ENCODE data around the gene TCF4.

Gene TCF4

GRCh38 chr18:55236150-55236931 is 351.7 kb downstream of the TCF4 start:
- DNase-seq (ENCODE audit: low read depth in 2 of 2) = no peak

GRCh38 chr18:55235094-55235461 is 352.9 kb downstream of the TCF4 start:
- DNase-seq (ENCODE audit: low read depth in 2 of 2) = no peak

- peak in 1 of 2 donors; percentile 13 for DNase-seq (ENCODE audit: low read depth in 2 of 2)
Observed at GRCh38 chr18:55234366-55235093, 353.5 kb downstream of the TCF4 start.

GRCh38 chr18:55233857-55234256 is 354.1 kb downstream of the TCF4 start:
- DNase-seq (ENCODE audit: low read depth in 2 of 2) = no peak

GRCh38 chr18:55232506-55232905 is 355.5 kb downstream of the TCF4 start:
- DNase-seq (ENCODE audit: low read depth in 2 of 2) = no peak

- DNase-seq (ENCODE audit: low read depth in 2 of 2) = no peak
Observed at GRCh38 chr18:55229682-55230081, 358.3 kb downstream of the TCF4 start.

GRCh38 chr18:55228707-55229106 is 359.3 kb downstream of the TCF4 start:
- no peak for DNase-seq (ENCODE audit: low read depth in 2 of 2)

- DNase-seq (ENCODE audit: low read depth in 2 of 2) = no peak
Observed at GRCh38 chr18:55228191-55228590, 359.8 kb downstream of the TCF4 start.

- DNase-seq (ENCODE audit: low read depth in 2 of 2) = no peak
Observed at GRCh38 chr18:55227771-55228170, 360.2 kb downstream of the TCF4 start.

- no peak for DNase-seq (ENCODE audit: low read depth in 2 of 2)
Observed at GRCh38 chr18:55226044-55226443, 361.9 kb downstream of the TCF4 start.

GRCh38 chr18:55224086-55224625 is 363.8 kb downstream of the TCF4 start:
- DNase-seq (ENCODE audit: low read depth in 2 of 2) = no peak

- no peak for DNase-seq (ENCODE audit: low read depth in 2 of 2)
Observed at GRCh38 chr18:55221622-55222021, 366.4 kb downstream of the TCF4 start.

GRCh38 chr18:55220523-55220922 is 367.5 kb downstream of the TCF4 start:
- DNase-seq (ENCODE audit: low read depth in 2 of 2) = no peak

GRCh38 chr18:55219823-55220222 is 368.2 kb downstream of the TCF4 start:
- no peak for DNase-seq (ENCODE audit: low read depth in 2 of 2)

GRCh38 chr18:55219059-55219458 is 368.9 kb downstream of the TCF4 start:
- DNase-seq (ENCODE audit: low read depth in 2 of 2) = no peak

GRCh38 chr18:55214969-55215368 is 373.0 kb downstream of the TCF4 start:
- no peak for DNase-seq (ENCODE audit: low read depth in 2 of 2)

GRCh38 chr18:55214534-55214933 is 373.5 kb downstream of the TCF4 start:
- no peak for DNase-seq (ENCODE audit: low read depth in 2 of 2)

GRCh38 chr18:55213586-55213985 is 374.4 kb downstream of the TCF4 start:
- no peak for DNase-seq (ENCODE audit: low read depth in 2 of 2)

- DNase-seq (ENCODE audit: low read depth in 2 of 2) = no peak
Observed at GRCh38 chr18:55206927-55207326, 381.1 kb downstream of the TCF4 start.

GRCh38 chr18:55202232-55202917 is 385.6 kb downstream of the TCF4 start:
- DNase-seq (ENCODE audit: low read depth in 2 of 2) = no peak

- DNase-seq (ENCODE audit: low read depth in 2 of 2) = no peak
Observed at GRCh38 chr18:55199291-55199963, 388.6 kb downstream of the TCF4 start.

GRCh38 chr18:55195863-55196262 is 392.1 kb downstream of the TCF4 start:
- DNase-seq (ENCODE audit: low read depth in 2 of 2) = no peak

Measured in stimulated activated CD8-positive, alpha-beta memory T cell treated with anti-CD3 and anti-CD28 coated beads, Interleukin-2, amount 100 ng/mL, for 1 hour (primary cell).